HepG2 (cell line): ENCODE results near the gene RASSF10. TPM values are rescaled to one million over a fixed set of nuclear protein-coding genes. Genes with fewer than 3 reads are reported as not detected.
A peak's percentile ranks its signal among the peaks of the same experiment; 100 is the strongest.

Experiments
- CBX5 ChIP-seq: sonication (generic); formaldehyde crosslinking; IDR thresholded peaks from 2 replicates; pipeline ENCODE4 v1.4.0; 2020; ENCODE audit warnings: missing genetic modification reagents, borderline replicate concordance
- CCAR2 ChIP-seq: fragments of 200-400 bp; formaldehyde crosslinking; optimal IDR thresholded peaks from 2 replicates; pipeline ENCODE3; 2018; ENCODE audit warnings: low read depth, mild to moderate bottlenecking, low read length, moderate library complexity
- DR1 ChIP-seq: sonication (generic); formaldehyde crosslinking; IDR thresholded peaks from 2 replicates; pipeline ENCODE4 v1.8.0; 2021; ENCODE audit warnings: mild to moderate bottlenecking, missing genetic modification reagents, inconsistent platforms
- FOXO1 ChIP-seq: sonication (generic); formaldehyde crosslinking; IDR thresholded peaks from 2 replicates; pipeline ENCODE4 v1.4.0; 2020; ENCODE audit warnings: missing genetic modification reagents
- GPN1 ChIP-seq: sonication (generic); formaldehyde crosslinking; IDR thresholded peaks from 2 replicates; pipeline ENCODE4 v1.5.1; 2020; ENCODE audit warnings: missing genetic modification reagents, borderline replicate concordance
- HNRNPK ChIP-seq: fragments of 200-400 bp; formaldehyde crosslinking; IDR thresholded peaks from 2 replicates; pipeline ENCODE4 v1.6.1; 2018; ENCODE audit warnings: low read length, low read depth, moderate library complexity, mild to moderate bottlenecking; ENCODE audit not compliant: poor library complexity, severe bottlenecking
- ISL2 ChIP-seq: sonication (generic); formaldehyde crosslinking; IDR thresholded peaks from 2 replicates; pipeline ENCODE4 v1.5.0; 2020; ENCODE audit warnings: missing genetic modification reagents
- KDM6A ChIP-seq: IDR thresholded peaks from 2 replicates; pipeline ENCODE4 v1.6.1; 2016; ENCODE audit warnings: low read depth
- MIER3 ChIP-seq: IDR thresholded peaks from 2 replicates; pipeline ENCODE4 v1.6.1; 2016; ENCODE audit warnings: missing compliant biosample characterization, borderline replicate concordance
- NFE2L1 ChIP-seq: sonication (generic); formaldehyde crosslinking; IDR thresholded peaks from 2 replicates; pipeline ENCODE4 v1.4.0; 2020; ENCODE audit warnings: missing genetic modification reagents, mild to moderate bottlenecking, borderline replicate concordance
- NFYB ChIP-seq: sonication (generic); formaldehyde crosslinking; IDR thresholded peaks from 2 replicates; pipeline ENCODE4 v1.4.0; 2020; ENCODE audit warnings: missing genetic modification reagents
- PHF21A ChIP-seq: sonication (generic); formaldehyde crosslinking; IDR thresholded peaks from 2 replicates; pipeline ENCODE4 v1.5.0; 2020; ENCODE audit warnings: mild to moderate bottlenecking, missing genetic modification reagents
- SIX1 ChIP-seq: sonication (generic); formaldehyde crosslinking; IDR thresholded peaks from 2 replicates; pipeline ENCODE4 v1.4.0; 2020; ENCODE audit warnings: missing genetic modification reagents, borderline replicate concordance
- SOX5 ChIP-seq: IDR thresholded peaks from 2 replicates; pipeline ENCODE4 v1.6.1; 2016; ENCODE audit warnings: borderline replicate concordance
- TSC22D2 ChIP-seq: sonication (generic); formaldehyde crosslinking; IDR thresholded peaks from 2 replicates; pipeline ENCODE4 v1.5.1; 2020; ENCODE audit warnings: missing genetic modification reagents, mild to moderate bottlenecking, borderline replicate concordance
- ZNF510 ChIP-seq: sonication (generic); formaldehyde crosslinking; IDR thresholded peaks from 2 replicates; pipeline ENCODE4 v1.4.0; 2020; ENCODE audit warnings: low read depth, mild to moderate bottlenecking, missing genetic modification reagents
- ZNF569 ChIP-seq: sonication (generic); formaldehyde crosslinking; IDR thresholded peaks from 2 replicates; pipeline ENCODE4 v1.5.0; 2020; ENCODE audit warnings: mild to moderate bottlenecking, missing genetic modification reagents, moderate library complexity, borderline replicate concordance
- ZNF644 ChIP-seq: IDR thresholded peaks from 2 replicates; pipeline ENCODE4 v1.6.1; 2016; ENCODE audit warnings: low read depth
- ZNF652 ChIP-seq: IDR thresholded peaks from 2 replicates; pipeline ENCODE4 v1.6.1; 2016; ENCODE audit warnings: low read depth, borderline replicate concordance
- ZNF768 ChIP-seq: sonication (generic); formaldehyde crosslinking; IDR thresholded peaks from 2 replicates; pipeline ENCODE4 v1.4.0; 2020; ENCODE audit warnings: missing genetic modification reagents
- ZNF790 ChIP-seq: sonication (generic); formaldehyde crosslinking; IDR thresholded peaks from 2 replicates; pipeline ENCODE4 v1.8.0; 2022; ENCODE audit warnings: missing genetic modification reagents, mild to moderate bottlenecking, borderline replicate concordance
- ZSCAN25 ChIP-seq: sonication (generic); formaldehyde crosslinking; IDR thresholded peaks from 2 replicates; pipeline ENCODE4 v1.8.0; 2022; ENCODE audit warnings: mild to moderate bottlenecking, missing genetic modification reagents
- polyA plus RNA-seq, 8 experiments: library from polyadenylated mRNA; depleted of rRNA in 3 of 8; stranded (reverse) in 7 of 8; unstranded in 1 of 8; fragments of >200 nt; fragmentation: Illumina TruSeq in 4 of 8; extraction: Trizol in 4 of 8; gene quantifications; 2 replicates each; pipeline versions ENCODE4 v1.2.1 to v1.2.3, GENCODE V29; 2011 to 2016; ENCODE audit warnings: low read depth in 4 of 8, missing spikeins in 1 of 8, mixed read lengths in 1 of 8; ENCODE audit not compliant: insufficient read depth in 1 of 8
- total RNA-seq, 5 experiments: library from RNA; depleted of rRNA; stranded (reverse); fragments of >200 nt; fragmentation: Illumina TruSeq; extraction: Trizol; gene quantifications; 2 replicates each; pipeline ENCODE4 v1.2.3, GENCODE V29; 2016; ENCODE audit warnings: low read depth in 1 of 5
- TF ChIP-seq, protein P1 (sequence below): sonication (generic); formaldehyde crosslinking; IDR thresholded peaks from 2 replicates; pipeline ENCODE4 v1.5.0; 2020; ENCODE audit warnings: missing genetic modification reagents
- TF ChIP-seq, protein P2 (sequence below): sonication (generic); formaldehyde crosslinking; IDR thresholded peaks from 2 replicates; pipeline ENCODE4 v1.4.0; 2020; ENCODE audit warnings: mild to moderate bottlenecking, missing genetic modification reagents, borderline replicate concordance
- TF ChIP-seq, protein P3 (sequence below): sonication (generic); formaldehyde crosslinking; IDR thresholded peaks from 2 replicates; pipeline ENCODE4 v1.5.1; 2020; ENCODE audit warnings: mild to moderate bottlenecking, missing genetic modification reagents, moderate library complexity

The RASSF10 gene
- total and polyA plus RNA-seq, 2 of the 13 experiments (the other 11 are each of a cell fraction or from before 2014, with no cell fraction given): not detected

DNA sequence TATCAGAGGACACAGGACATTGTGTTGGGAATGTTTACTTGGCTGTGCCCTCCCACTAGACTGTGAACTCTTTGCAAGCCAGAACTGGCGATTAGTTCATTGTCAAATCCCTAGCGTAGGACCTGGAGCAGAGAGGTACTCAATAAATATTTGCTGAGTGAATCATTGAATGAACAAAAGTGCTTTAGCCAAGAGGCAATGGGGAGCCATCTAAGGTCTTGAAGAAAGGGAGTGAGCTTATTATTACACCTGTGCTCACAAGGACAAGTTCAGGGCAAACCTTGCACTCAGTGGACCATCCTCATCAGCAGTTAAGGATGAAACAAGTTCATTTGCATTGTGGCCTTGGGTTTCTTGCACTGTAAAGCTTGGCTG is 1.1 kb upstream of the RASSF10 start (continued):
- 0 out of 2 replicates have a peak, but pooled peaks have one; percentile 25 for TF ChIP-seq NFYB (CRISPR knock-in tag)
- TF ChIP-seq HNRNPK: no peak
- peak; percentile 80; the same call in 1 of the 2 replicates for TF ChIP-seq MIER3 (CRISPR knock-in tag)
- TF ChIP-seq, protein P1, sequence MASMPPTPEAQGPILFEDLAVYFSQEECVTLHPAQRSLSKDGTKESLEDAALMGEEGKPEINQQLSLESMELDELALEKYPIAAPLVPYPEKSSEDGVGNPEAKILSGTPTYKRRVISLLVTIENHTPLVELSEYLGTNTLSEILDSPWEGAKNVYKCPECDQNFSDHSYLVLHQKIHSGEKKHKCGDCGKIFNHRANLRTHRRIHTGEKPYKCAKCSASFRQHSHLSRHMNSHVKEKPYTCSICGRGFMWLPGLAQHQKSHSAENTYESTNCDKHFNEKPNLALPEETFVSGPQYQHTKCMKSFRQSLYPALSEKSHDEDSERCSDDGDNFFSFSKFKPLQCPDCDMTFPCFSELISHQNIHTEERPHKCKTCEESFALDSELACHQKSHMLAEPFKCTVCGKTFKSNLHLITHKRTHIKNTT (CRISPR knock-in tag): no peak
- TF ChIP-seq ZNF644 (CRISPR knock-in tag): peak; percentile 76; the same call in 1 of the 2 replicates
- peak; percentile 72; the same call in 1 of the 2 replicates for TF ChIP-seq CBX5 (CRISPR knock-in tag)
- 0 out of 2 replicates have a peak, but pooled peaks have one; percentile 76 for TF ChIP-seq KDM6A
- 0 out of 2 replicates have a peak, but pooled peaks have one; percentile 17 for TF ChIP-seq ZSCAN25
- peak; percentile 94 for TF ChIP-seq ISL2 (CRISPR knock-in tag)
- TF ChIP-seq GPN1 (CRISPR knock-in tag): no peak
- TF ChIP-seq SOX5 (CRISPR knock-in tag): peak; percentile 94; the same call in 1 of the 2 replicates
- TF ChIP-seq TSC22D2 (CRISPR knock-in tag): no peak
- peak; percentile 88 for TF ChIP-seq FOXO1 (CRISPR knock-in tag)
- TF ChIP-seq NFE2L1: no peak
- no peak for TF ChIP-seq ZNF569
- TF ChIP-seq SIX1 (CRISPR knock-in tag): peak; percentile 33; the same call in 1 of the 2 replicates
- TF ChIP-seq ZNF652 (CRISPR knock-in tag): peak; percentile 78
- TF ChIP-seq, protein P2, sequence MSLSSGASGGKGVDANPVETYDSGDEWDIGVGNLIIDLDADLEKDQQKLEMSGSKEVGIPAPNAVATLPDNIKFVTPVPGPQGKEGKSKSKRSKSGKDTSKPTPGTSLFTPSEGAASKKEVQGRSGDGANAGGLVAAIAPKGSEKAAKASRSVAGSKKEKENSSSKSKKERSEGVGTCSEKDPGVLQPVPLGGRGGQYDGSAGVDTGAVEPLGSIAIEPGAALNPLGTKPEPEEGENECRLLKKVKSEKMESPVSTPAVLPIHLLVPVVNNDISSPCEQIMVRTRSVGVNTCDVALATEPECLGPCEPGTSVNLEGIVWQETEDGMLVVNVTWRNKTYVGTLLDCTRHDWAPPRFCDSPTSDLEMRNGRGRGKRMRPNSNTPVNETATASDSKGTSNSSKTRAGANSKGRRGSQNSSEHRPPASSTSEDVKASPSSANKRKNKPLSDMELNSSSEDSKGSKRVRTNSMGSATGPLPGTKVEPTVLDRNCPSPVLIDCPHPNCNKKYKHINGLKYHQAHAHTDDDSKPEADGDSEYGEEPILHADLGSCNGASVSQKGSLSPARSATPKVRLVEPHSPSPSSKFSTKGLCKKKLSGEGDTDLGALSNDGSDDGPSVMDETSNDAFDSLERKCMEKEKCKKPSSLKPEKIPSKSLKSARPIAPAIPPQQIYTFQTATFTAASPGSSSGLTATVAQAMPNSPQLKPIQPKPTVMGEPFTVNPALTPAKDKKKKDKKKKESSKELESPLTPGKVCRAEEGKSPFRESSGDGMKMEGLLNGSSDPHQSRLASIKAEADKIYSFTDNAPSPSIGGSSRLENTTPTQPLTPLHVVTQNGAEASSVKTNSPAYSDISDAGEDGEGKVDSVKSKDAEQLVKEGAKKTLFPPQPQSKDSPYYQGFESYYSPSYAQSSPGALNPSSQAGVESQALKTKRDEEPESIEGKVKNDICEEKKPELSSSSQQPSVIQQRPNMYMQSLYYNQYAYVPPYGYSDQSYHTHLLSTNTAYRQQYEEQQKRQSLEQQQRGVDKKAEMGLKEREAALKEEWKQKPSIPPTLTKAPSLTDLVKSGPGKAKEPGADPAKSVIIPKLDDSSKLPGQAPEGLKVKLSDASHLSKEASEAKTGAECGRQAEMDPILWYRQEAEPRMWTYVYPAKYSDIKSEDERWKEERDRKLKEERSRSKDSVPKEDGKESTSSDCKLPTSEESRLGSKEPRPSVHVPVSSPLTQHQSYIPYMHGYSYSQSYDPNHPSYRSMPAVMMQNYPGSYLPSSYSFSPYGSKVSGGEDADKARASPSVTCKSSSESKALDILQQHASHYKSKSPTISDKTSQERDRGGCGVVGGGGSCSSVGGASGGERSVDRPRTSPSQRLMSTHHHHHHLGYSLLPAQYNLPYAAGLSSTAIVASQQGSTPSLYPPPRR (CRISPR knock-in tag): peak; percentile 89
- TF ChIP-seq ZNF768 (CRISPR knock-in tag): no peak
- peak; percentile 17 for TF ChIP-seq CCAR2
- TF ChIP-seq ZNF790: no peak
- TF ChIP-seq, protein P3, sequence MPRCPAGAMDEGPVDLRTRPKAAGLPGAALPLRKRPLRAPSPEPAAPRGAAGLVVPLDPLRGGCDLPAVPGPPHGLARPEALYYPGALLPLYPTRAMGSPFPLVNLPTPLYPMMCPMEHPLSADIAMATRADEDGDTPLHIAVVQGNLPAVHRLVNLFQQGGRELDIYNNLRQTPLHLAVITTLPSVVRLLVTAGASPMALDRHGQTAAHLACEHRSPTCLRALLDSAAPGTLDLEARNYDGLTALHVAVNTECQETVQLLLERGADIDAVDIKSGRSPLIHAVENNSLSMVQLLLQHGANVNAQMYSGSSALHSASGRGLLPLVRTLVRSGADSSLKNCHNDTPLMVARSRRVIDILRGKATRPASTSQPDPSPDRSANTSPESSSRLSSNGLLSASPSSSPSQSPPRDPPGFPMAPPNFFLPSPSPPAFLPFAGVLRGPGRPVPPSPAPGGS (CRISPR knock-in tag): no peak
- peak; percentile 82 for TF ChIP-seq PHF21A (CRISPR knock-in tag)
- TF ChIP-seq ZNF510: 0 out of 2 replicates have a peak, but pooled peaks have one; percentile 35
- TF ChIP-seq DR1 (CRISPR knock-in tag): no peak
